Pulmonary artery endothelial cell (primary cell): ENCODE measurements around the gene TEKT3. TPM values are rescaled to one million over a fixed set of nuclear protein-coding genes. Genes with fewer than 3 reads are reported as not detected.

Experiments
- DNase-seq: peaks from one replicate; pipeline ENCODE4 v3.0.0-alpha.2; 2011; ENCODE audit warnings: low read depth, low spot score
- total RNA-seq: library from RNA; depleted of rRNA; stranded (reverse); fragments of >200 nt; gene quantifications from 2 replicates; pipeline ENCODE4 v1.2.3, GENCODE V29; 2014

The TEKT3 gene
- total RNA-seq, 1 donor from 2014 or later: not detected

DNA sequence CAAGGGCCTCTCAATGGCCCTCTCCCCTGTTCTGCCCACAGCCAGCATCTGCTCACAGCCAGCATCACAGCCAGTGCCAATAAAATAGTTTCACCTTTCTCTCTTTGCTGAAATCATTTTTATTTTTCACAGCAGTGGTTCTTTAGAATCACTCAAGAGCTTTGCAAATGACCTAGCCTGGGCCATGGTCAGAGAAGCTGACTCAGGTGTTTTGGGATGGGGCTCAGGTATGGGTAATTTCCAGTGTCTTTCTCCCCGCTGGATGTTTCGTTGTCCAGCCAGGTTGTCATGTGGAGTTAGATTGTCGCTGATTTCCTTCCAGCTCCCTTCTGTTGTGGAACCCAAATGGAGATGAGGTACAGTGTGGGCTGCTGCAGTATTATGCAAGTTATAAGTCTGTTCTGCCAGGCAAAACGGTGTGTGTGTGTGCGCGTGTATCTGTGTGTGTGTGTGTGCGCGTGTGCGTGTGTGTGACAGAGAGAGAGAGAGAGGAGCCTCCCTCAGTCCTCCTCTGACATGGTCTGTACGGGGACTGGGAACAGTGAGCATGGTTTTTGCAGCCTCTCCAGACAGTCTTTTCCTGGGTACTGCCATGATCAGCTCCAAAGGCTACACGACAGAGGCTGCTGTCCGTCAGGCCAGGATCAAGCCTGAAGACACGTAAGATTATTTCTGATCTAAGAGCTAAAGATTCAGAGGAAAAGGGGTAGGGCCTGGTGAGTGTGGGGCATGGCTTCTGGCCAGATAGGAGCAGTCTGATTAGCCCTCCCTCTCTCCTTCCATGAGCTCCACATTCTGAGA, 74.9 kb downstream of the TEKT3 start:
- DNase-seq: no peak

DNA sequence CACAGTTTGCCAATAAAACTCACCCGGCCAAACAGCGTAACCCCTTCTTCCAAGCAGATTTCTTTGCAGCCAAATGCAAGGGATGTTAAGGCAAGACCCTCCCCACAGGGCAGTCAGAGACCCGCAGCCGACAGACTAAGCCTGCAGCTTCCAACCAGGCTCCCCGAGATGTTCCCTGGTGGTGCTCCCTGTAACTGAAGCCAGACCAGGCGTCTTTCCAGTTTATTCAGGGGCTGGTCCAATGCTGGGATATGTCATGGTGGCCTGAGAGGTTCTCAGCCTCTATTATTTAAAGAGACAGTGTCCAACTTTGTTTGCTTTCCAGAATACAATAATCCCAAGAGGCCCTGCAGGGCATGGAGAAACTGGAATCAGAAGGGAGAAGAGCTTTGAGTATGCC, 76.3 kb downstream of the TEKT3 start, which contains the start of gene PMP22:
Gene PMP22 (minus strand): TSS at position 196 of the 400 bp plus-strand sequence. CDS start 4,599 bp downstream, outside the sequence.
- DNase-seq: no peak

DNA sequence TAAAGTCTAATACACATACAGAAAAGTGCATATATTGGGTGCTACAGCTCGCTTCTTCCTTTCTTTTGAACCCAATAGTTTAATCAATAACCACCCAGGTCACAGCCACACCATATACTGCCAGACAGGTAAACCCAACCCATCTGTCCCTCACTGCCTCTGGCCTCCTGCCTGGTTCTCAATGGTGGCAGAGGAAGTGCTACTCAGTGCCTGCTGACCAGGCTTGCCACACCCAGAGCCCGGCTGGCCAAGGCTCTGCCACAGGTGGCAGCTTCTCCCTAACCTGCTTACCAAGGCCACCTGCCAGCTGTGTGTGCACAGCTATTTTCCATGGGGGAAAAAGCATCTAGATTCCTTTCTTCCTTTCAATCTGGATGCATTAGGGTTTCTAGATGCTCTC, 76.9 kb downstream of the TEKT3 start:
- no peak for DNase-seq

DNA sequence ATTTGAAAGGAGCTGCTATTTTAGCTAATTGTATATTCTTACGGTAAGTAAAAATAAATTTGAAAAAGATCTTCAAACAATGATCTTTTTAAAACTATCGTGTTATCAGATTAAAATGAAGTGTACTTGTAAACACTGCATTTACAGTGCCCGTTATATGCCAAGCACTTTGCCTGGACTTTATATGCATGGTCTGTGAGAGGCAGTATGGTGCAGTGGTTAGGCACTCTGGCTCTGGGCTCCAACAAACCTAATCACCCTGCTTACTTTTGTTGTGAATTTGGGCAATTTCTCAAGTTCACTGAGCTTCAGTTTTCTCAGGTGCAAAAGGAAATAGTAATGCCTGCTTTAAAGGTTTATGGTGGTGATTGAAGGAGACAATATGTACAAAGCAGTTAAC, 77.7 kb downstream of the TEKT3 start:
- DNase-seq: no peak

DNA sequence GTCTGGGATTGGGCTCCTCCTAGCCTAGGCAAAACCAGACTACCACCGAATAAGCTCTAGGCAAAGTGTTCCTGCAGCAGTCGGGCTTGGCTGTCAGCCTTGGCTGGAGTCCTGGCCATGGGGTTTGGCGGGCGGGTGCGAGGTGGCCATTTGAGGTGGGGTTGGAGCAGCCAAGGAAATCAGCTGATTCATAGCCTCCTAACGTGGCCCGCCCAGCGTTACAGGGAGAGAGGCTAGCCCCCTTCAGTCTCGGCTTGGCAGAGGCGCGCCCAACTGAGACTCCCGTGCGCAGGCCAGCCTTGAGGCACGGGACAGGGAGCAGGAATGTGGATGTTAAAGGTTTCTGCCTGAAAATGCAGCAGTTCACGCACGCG, 78.2 kb downstream of the TEKT3 start:
- DNase-seq: no peak

DNA sequence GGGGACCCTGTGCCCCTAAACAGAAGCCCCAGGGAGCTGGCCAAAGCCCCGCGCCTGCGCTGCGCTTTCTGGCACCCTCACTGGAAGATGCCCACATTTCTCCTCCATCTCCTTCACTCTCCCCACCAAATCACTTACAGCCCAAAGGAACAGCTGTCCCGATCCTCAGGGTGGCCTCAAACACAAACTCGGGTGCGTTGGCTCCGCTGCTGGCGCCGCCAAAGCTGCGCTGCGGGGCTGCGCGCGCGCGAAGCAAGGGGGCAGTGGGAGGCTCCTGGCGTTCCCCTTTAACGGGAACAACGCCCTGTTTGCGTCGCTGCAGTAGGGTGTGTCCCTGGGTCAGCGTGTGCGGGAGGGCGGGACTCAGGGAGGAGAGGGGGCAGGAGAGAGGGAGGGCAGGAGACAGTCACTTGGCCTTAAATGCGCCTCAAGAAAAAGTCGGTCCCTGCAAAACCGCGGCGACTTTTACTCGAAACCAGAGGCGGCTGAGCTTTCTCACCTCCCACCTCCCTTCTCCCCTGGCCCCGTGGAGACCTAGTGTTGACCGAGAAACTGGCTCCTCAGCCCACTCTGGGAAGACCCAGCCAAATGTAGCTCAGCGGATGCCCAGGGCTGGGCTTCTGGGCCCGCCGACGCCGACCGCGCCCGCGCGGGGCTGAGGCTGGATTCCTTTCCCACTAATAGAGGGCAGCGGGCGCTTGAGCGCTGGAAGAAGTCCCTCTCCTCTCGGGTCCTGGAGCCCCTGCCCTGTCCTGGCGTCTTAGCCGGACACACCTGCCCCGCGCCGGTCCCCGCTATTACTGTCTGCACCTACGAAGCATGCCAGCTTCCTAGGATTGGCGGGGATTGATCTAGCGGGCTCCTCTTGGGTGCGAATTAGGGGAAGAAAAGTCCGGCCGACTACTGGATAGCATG, 78.8 kb downstream of the TEKT3 start:
- no peak for DNase-seq

DNA sequence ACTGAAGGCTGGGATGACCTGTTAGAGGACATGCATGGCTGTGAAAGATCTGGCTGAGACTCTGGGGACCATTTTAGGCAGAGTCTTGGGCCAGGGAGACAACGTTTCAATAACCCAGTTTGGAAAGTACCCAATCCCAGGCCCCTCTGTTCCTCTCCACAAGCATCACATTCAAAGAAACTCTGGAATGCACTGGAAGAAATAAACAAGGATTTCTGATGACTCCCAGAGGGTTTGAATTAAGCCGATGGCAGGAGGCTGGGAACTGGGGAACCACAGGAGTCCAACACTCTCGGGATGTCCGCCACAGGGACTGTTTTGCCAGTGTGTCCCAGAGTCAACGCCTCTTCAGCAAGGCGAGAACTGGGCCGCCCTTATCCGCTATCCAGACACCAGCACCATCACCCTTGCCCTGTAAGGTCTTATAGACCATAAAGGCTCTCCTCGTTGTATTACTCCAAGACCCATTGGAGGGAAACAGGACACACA, 79.6 kb downstream of the TEKT3 start:
- DNase-seq: no peak

DNA sequence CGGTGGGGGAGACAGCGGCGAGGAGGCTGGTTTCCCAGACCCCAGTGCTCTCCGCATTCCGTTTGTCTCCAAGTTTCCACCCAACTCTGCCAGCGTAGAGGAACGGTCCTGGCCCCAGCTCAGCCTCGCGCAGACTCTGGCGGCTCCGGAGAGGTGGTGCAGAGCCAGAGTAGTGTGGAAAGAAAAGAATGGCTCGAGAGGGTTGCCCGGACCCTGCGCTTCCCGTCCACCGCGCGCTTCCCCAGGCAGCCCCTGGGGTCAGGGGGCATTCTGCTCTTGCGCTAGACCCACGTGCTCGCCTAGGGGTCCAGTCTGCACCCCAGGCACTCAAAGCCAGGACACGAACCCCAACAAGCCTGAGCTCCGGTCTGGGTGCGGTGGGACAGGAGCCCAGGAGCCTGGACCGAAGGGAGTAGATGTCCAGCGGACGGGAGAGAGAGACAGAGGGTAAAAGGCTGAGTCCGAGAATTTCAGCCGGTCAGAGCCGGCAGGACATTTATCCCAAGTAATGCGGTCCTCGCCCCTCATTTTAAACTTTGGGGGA, 80.1 kb downstream of the TEKT3 start:
- DNase-seq: no peak

DNA sequence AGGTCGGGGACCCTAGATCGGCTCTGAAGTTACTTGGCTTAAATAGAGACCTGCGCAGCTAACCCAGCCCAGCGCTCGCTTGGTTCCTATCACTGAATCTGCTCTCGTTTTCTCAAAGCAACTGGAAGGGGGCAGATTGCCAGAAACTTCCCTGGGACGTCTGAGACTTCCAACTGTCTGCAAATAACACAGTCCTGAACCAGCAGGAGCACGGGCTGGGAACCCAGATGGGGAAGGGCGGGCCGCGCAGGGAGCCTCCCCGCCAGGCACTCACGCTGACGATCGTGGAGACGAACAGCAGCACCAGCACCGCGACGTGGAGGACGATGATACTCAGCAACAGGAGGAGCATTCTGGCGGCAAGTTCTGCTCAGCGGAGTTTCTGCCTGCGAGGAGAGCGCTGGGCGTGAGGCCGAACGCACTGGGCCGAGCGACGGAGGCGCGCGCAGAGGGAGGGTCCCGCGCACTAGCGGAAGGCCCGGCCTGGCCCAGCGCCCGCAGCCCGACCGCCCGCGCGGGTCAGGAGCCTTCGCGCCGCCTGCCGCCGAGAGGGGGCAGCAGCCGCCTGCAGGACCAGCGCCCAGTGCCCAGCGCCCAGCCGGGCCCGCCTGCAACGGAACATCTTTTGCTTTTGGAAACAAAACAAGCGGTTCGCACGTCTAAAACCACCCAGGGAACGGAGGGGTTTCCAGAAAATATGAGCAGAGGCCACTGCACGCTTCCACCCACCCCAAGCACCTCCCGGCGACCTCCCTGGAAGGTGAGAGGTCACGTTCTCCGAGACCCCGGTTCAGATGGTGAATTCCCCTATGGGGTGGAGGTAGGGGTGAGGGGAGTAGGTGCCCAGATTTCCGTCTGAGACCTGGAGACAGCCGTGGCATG, 80.8 kb downstream of the TEKT3 start:
- peak; percentile 52 for DNase-seq

DNA sequence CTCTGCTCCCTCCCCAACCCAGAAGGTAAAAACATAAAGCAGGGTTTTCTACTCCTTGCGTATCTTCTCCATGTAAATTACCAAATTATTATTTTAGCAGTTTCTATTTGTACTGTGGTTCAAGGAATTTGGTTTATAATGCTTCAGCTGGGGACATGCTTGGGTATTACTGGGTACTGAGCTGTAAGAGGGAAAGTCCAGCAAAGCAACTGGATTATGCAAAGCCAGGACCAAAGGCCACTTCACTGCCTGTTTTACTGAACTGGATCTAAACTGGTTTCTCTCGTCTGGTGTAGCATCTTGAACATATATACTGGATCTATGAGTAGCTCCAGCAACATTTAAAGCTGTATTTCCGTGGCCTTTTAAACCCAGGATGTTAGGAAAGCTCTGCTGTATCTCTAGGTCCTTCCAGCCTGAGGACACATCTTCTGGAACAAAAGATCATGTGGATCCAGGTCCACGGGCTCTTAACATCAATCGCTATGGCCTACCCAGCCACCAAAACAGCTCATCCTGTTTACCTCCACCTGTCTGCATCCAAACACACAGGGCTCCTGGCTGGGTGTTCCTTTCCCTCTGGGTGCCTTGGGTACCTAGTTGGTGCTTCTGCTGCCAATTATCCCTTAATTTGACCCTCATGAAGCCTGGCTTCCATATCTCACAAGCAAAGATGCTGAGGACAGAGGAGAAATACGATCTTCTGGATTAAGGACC, 83.4 kb downstream of the TEKT3 start:
- no peak for DNase-seq

DNA sequence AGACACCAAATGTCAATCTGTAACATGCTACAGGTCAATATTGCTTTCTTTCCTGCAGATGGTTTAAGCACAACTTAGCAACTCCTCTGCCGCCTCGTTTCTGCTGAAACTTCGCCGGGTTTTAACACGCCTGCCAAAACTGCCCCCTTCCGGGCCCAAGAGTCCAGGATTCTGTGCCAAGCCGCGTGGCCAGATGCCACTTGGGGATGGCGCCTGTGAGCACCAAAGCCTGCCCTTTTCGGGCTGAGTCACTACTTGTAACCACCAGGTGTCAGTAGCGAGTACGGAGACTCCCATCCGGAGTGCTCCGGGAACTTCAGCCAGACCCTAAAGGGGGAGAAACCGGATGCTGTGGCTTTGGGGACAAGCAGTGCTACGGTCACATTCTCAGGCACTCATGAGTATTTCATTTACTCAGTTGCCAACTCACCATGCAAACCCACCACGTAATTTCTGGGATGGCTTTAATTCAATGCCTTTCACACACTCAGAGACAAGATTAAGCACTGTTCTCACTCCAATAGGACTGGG, 84.1 kb downstream of the TEKT3 start:
- no peak for DNase-seq

DNA sequence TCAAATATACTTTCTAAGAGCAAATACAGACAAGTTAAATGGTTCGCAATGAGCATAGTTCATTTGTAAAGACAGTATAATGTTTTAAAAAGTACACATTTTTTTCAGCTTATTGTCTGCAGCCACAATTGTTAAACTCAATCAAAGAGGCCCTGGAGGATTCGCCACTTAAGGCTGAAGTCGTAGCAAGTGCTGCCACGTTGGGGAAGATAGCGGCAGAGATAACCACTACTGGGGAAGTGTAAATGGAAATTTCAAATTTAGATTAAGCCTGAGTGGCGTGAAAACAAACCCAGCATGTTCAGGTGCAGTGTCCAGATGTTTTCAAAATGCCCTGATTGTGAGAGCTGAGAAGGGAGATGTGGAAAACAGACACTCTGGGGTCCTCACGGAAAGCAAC, 84.7 kb downstream of the TEKT3 start:
- no peak for DNase-seq

DNA sequence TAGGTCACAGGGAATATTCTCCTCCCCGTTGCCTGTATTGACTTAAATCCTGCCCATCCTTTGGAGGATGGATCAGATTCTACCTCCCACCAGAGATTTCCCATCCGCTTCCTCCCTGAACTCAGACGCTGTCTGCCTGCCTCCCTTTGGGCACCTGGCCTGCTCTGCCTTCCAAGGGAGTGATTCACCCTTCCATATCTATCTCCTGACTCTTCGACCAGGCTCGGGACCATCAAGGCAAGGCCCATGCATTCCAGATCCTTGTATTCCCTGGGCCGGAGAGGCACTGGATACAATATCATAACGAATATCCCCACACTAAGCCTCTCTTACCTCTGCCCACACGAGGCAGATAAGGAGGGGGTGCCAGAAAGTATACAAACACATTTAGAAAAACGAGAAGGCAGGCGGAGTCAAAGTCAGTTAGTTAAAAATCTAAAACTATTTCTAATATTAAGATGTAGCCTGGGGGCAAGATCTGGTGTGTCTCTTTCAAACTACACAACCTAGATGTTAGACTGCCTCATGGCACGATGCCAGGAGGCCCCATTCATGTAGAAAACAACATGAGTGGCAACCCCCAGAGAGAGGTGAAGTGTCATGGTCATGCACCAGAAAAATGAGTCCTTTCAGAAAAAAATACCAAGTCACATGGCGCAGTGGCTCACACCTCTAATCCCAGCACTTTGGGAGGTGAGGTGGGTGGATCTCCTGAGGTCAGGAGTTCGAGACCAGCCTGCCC, 85.5 kb downstream of the TEKT3 start:
- no peak for DNase-seq

Other genes starting within 250 kb of the TEKT3 start
- gene PMP22, start 76.3 kb downstream of the TEKT3 start, total RNA-seq: 28.0 and 58.8 TPM in 2 replicates
- gene CDRT4, start 126.0 kb upstream of the TEKT3 start, total RNA-seq: 1.7 and 2.9 TPM in 2 replicates
- gene TVP23C, start 221.9 kb upstream of the TEKT3 start, total RNA-seq: 17.7 and 20.7 TPM in 2 replicates